ENCODE data around the gene PRAMEF17.
"Not testable (repeated sequence)": the region's sequence is repeated elsewhere in the genome, so short reads cannot be mapped to it uniquely, and the experiment has no call there.

GRCh38 chr1:13378983-13379382 is 10.4 kb upstream of the PRAMEF17 start:
- TF ChIP-seq, protein P1, sequence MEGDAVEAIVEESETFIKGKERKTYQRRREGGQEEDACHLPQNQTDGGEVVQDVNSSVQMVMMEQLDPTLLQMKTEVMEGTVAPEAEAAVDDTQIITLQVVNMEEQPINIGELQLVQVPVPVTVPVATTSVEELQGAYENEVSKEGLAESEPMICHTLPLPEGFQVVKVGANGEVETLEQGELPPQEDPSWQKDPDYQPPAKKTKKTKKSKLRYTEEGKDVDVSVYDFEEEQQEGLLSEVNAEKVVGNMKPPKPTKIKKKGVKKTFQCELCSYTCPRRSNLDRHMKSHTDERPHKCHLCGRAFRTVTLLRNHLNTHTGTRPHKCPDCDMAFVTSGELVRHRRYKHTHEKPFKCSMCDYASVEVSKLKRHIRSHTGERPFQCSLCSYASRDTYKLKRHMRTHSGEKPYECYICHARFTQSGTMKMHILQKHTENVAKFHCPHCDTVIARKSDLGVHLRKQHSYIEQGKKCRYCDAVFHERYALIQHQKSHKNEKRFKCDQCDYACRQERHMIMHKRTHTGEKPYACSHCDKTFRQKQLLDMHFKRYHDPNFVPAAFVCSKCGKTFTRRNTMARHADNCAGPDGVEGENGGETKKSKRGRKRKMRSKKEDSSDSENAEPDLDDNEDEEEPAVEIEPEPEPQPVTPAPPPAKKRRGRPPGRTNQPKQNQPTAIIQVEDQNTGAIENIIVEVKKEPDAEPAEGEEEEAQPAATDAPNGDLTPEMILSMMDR (IDR thresholded peaks at IDR 0.05; ENCODE audit: insufficient read depth, low read depth, low read length) = not testable (repeated sequence)
- not testable (repeated sequence) for TF ChIP-seq EZH2 (IDR thresholded peaks at IDR 0.05; ENCODE audit: insufficient read depth, low read length)

Measured in astrocyte (in vitro differentiated cells and primary cell).